Keratinocyte (primary cell): ENCODE results near the gene ALOX15B.

ENCODE experiments used
- CTCF ChIP-seq, 3 experiments: IDR thresholded peaks in 1 of 3; conservative IDR thresholded peaks in 1 of 3; optimal IDR thresholded peaks in 1 of 3; 2 replicates in 2 of 3; 3 replicates in 1 of 3; pipeline versions ENCODE3 to v1.5.1; 2011; ENCODE audit warnings: low read length in 3 of 3, mild to moderate bottlenecking in 3 of 3, moderate library complexity in 2 of 3, control low read depth in 1 of 3, inconsistent platforms in 1 of 3; ENCODE audit not compliant: insufficient read depth in 2 of 3; ENCODE audit errors: extremely low read depth in 1 of 3
- EZH2 ChIP-seq: IDR thresholded peaks from one replicate; pipeline ENCODE4 v1.6.1; 2012; ENCODE audit warnings: inconsistent platforms, mild to moderate bottlenecking, low read length, moderate library complexity

GRCh38 chr17:7993972-7994589 lies 44.8 kb upstream of the ALOX15B start:
- no peak for TF ChIP-seq CTCF (optimal IDR thresholded peaks at IDR 0.05 in 1 of 3, IDR thresholded peaks at IDR 0.05 in 1 of 3, conservative IDR thresholded peaks at IDR 0.05 in 1 of 3; ENCODE audit: extremely low read depth in 1 of 3, insufficient read depth in 2 of 3, low read length in 3 of 3)
- TF ChIP-seq EZH2: no peak
